ENCODE measurements around the gene SLC49A4.
"Not testable (repeated sequence)": the region's sequence is repeated elsewhere in the genome, so short reads cannot be mapped to it uniquely, and the experiment has no call there.

The SLC49A4 gene

GRCh38 chr3:122794779-122795673 lies at the start of gene SLC49A4:
Gene SLC49A4 (plus strand): TSS chr3:122795069. CDS start chr3:122795193, 124 bp downstream.
- TF ChIP-seq ZFX (IDR thresholded peaks at IDR 0.05; ENCODE audit: borderline replicate concordance), result no peak
- TF ChIP-seq CTCF (IDR thresholded peaks at IDR 0.05), result no peak; the same call in 1 of the 2 replicates
- H3K27ac ChIP-seq, result peak within 1 kb of the TSS; percentile 90

DNA sequence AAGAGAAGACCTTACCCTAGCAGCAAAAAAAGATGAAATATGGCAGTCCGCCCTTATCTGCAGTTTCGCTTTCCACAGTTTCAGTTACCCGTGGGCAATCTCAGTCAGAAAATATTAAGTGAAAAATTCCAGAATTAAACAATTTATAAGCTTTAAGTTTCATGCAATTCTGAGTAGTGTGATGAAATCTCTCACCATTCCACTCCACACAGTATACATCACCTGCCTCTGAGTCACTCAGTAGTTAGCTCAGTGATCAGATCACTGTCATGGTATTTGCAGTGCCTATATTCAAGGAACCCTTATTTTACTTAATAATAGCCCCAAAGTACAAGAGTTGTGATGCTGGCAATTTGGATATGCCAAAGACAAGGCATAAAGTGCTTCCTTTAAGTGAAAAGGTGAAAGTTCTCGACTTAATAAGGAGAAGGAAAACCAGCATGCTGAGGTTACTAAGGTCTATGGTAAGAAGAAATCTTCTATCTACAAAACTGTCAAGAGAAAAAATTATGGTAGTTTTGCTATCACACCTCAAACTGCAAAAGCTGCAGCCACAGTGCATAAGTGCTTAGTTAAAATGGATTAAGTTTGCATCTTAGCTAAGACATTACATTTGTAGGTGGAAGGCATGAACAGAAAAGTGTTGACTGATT lies 49.4 kb upstream of the SLC49A4 start:
- TF ChIP-seq ZFX (IDR thresholded peaks at IDR 0.05; ENCODE audit: borderline replicate concordance) (no peak), CTCF (IDR thresholded peaks at IDR 0.05) (no peak)
- no peak overlapping the region for H3K27ac ChIP-seq

- not testable (repeated sequence) for H3K27ac ChIP-seq
These were observed 47.6 kb upstream of the SLC49A4 start for GRCh38 chr3:122747295-122747694.

DNA sequence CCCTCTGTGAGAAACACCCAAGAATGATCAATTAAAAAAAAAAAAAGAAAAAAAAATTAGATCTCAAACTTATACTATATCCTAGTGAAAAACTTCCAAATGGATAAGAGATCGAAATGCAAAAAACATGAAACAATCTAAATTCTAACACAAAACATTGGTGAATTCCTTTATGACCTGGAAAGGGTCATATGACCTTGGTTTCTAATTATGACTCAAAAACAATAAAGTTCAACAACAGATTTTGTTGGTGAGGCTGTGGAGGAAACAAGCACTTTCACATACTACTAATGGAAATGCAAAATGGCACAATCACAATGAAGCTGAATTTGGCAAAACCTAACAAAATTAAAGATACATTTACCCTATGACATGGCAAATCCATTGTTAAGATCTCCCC lies 46.5 kb upstream of the SLC49A4 start:
- TF ChIP-seq CTCF (IDR thresholded peaks at IDR 0.05) (no peak), ZFX (IDR thresholded peaks at IDR 0.05; ENCODE audit: borderline replicate concordance) (no peak)
- H3K27ac ChIP-seq, result no peak overlapping the region

- peak; percentile 87 for TF ChIP-seq CTCF (IDR thresholded peaks at IDR 0.05)
- no peak for TF ChIP-seq ZFX (IDR thresholded peaks at IDR 0.05; ENCODE audit: borderline replicate concordance)
- H3K27ac ChIP-seq, result no peak overlapping the region
These were observed 39.9 kb upstream of the SLC49A4 start for GRCh38 chr3:122754929-122755328.

DNA sequence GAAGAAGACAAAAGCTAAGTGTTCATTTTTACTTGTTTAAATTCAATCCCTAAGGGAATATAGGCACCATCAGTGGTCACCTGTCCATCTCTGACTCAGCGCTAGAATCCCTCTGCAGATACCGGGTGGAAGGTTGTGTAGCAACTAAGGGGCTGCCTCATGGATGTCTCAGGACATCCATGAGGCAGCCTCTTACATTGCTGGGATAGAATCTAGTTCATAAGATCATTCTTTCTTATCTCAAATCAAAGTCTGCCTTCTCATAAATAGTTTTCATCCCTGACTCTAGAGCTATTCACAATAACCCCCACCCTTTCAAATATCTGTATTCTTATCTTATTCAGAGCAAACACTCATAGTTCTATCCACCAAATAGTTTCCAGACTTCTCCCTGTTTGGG lies 39.4 kb upstream of the SLC49A4 start:
- TF ChIP-seq CTCF (IDR thresholded peaks at IDR 0.05), result no peak
- TF ChIP-seq ZFX (IDR thresholded peaks at IDR 0.05; ENCODE audit: borderline replicate concordance), result no peak
- no peak overlapping the region for H3K27ac ChIP-seq

- H3K27ac ChIP-seq, result no peak overlapping the region
- no peak for TF ChIP-seq ZFX (IDR thresholded peaks at IDR 0.05; ENCODE audit: borderline replicate concordance)
- TF ChIP-seq CTCF (IDR thresholded peaks at IDR 0.05), result no peak
These were observed 35.9 kb upstream of the SLC49A4 start for GRCh38 chr3:122758877-122759560.
